ENCODE data around the gene MRPS22. TPM values are rescaled to one million over a fixed set of nuclear protein-coding genes. Genes with fewer than 3 reads are reported as not detected.

MRPS22 gene
- total and polyA plus RNA-seq, 4 donors, result 33.3 to 54.9 (median 44.6) TPM

DNA sequence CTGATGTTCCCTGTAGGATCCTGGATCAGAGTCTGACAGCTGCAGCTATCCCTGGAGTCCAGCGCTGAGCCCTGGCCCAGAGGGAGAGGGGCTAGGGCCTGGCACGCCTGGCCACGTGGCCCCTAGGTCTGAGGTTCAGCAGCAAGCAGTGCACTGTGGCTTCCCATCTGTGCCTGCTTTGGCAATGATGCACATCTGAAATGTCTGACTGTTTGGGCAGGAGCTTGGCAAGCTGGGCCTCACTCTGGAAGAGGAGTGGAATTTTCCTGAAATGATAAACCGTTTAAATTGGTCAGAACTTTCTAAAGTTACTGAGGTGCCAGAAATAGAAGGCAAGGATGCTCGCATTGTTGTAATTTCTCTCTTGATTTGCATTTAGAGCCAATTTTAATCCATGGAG lies 48.8 kb upstream of the MRPS22 start:
- no peaks in the 10 kb centered on the region for H3K36me3 ChIP-seq (ENCODE audit: control insufficient read depth in 4 of 4, insufficient read depth in 3 of 4, low read depth in 1 of 4, low read length in 3 of 4)
- H3K27ac ChIP-seq (ENCODE audit: low read depth in 1 of 2, low read length in 2 of 2), result no peak overlapping the region
- peaks cover 0 to 29% (median 26%) of the 10 kb centered on the region in 4 donors for H3K4me1 ChIP-seq (ENCODE audit: control insufficient read depth in 4 of 4, insufficient read depth in 4 of 4, low read length in 3 of 4)
- H3K27me3 ChIP-seq (ENCODE audit: control insufficient read depth in 4 of 4, insufficient read depth in 4 of 4, low read length in 3 of 4), result no peaks in the 10 kb centered on the region
- H3K4me3 ChIP-seq (ENCODE audit: low read depth in 1 of 3, low read length in 3 of 3), result no peak overlapping the region
- DNase-seq (ENCODE audit: low spot score), result no peak
- H3K9ac ChIP-seq (ENCODE audit: low read depth in 1 of 2, low read length in 2 of 2), result no peak overlapping the region
- no peaks in the 10 kb centered on the region for H3K9me3 ChIP-seq (ENCODE audit: control insufficient read depth in 4 of 4, low read length in 3 of 4)
- TF ChIP-seq, protein P1, sequence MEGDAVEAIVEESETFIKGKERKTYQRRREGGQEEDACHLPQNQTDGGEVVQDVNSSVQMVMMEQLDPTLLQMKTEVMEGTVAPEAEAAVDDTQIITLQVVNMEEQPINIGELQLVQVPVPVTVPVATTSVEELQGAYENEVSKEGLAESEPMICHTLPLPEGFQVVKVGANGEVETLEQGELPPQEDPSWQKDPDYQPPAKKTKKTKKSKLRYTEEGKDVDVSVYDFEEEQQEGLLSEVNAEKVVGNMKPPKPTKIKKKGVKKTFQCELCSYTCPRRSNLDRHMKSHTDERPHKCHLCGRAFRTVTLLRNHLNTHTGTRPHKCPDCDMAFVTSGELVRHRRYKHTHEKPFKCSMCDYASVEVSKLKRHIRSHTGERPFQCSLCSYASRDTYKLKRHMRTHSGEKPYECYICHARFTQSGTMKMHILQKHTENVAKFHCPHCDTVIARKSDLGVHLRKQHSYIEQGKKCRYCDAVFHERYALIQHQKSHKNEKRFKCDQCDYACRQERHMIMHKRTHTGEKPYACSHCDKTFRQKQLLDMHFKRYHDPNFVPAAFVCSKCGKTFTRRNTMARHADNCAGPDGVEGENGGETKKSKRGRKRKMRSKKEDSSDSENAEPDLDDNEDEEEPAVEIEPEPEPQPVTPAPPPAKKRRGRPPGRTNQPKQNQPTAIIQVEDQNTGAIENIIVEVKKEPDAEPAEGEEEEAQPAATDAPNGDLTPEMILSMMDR (IDR thresholded peaks at IDR 0.05; ENCODE audit: low read depth, low read length, missing input control), result no peak
- TF ChIP-seq HNF4A (conservative IDR thresholded peaks at IDR 0.05) (no peak), JUND (IDR thresholded peaks at IDR 0.05) (no peak), HNF4G (IDR thresholded peaks at IDR 0.05) (no peak), TAF1 (conservative IDR thresholded peaks at IDR 0.05) (no peak), SP1 (IDR thresholded peaks at IDR 0.05) (no peak), NR2F2 (IDR thresholded peaks at IDR 0.05) (no peak), YY1 (IDR thresholded peaks at IDR 0.05) (no peak), FOXA2 (IDR thresholded peaks at IDR 0.05) (no peak), GABPA (IDR thresholded peaks at IDR 0.05 in 1 of 2, conservative IDR thresholded peaks at IDR 0.05 in 1 of 2) (no peak), RXRA (IDR thresholded peaks at IDR 0.05) (no peak)
- TF ChIP-seq, protein P2, sequence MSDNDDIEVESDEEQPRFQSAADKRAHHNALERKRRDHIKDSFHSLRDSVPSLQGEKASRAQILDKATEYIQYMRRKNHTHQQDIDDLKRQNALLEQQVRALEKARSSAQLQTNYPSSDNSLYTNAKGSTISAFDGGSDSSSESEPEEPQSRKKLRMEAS (IDR thresholded peaks at IDR 0.05), result no peak
- TF ChIP-seq, protein P3, sequence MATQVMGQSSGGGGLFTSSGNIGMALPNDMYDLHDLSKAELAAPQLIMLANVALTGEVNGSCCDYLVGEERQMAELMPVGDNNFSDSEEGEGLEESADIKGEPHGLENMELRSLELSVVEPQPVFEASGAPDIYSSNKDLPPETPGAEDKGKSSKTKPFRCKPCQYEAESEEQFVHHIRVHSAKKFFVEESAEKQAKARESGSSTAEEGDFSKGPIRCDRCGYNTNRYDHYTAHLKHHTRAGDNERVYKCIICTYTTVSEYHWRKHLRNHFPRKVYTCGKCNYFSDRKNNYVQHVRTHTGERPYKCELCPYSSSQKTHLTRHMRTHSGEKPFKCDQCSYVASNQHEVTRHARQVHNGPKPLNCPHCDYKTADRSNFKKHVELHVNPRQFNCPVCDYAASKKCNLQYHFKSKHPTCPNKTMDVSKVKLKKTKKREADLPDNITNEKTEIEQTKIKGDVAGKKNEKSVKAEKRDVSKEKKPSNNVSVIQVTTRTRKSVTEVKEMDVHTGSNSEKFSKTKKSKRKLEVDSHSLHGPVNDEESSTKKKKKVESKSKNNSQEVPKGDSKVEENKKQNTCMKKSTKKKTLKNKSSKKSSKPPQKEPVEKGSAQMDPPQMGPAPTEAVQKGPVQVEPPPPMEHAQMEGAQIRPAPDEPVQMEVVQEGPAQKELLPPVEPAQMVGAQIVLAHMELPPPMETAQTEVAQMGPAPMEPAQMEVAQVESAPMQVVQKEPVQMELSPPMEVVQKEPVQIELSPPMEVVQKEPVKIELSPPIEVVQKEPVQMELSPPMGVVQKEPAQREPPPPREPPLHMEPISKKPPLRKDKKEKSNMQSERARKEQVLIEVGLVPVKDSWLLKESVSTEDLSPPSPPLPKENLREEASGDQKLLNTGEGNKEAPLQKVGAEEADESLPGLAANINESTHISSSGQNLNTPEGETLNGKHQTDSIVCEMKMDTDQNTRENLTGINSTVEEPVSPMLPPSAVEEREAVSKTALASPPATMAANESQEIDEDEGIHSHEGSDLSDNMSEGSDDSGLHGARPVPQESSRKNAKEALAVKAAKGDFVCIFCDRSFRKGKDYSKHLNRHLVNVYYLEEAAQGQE (IDR thresholded peaks at IDR 0.05), result no peak
- TF ChIP-seq, protein P4, sequence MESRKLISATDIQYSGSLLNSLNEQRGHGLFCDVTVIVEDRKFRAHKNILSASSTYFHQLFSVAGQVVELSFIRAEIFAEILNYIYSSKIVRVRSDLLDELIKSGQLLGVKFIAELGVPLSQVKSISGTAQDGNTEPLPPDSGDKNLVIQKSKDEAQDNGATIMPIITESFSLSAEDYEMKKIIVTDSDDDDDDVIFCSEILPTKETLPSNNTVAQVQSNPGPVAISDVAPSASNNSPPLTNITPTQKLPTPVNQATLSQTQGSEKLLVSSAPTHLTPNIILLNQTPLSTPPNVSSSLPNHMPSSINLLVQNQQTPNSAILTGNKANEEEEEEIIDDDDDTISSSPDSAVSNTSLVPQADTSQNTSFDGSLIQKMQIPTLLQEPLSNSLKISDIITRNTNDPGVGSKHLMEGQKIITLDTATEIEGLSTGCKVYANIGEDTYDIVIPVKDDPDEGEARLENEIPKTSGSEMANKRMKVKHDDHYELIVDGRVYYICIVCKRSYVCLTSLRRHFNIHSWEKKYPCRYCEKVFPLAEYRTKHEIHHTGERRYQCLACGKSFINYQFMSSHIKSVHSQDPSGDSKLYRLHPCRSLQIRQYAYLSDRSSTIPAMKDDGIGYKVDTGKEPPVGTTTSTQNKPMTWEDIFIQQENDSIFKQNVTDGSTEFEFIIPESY (IDR thresholded peaks at IDR 0.05), result no peak
- TF ChIP-seq, protein P5, sequence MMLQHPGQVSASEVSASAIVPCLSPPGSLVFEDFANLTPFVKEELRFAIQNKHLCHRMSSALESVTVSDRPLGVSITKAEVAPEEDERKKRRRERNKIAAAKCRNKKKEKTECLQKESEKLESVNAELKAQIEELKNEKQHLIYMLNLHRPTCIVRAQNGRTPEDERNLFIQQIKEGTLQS (IDR thresholded peaks at IDR 0.05), result no peak
- WGBS, result 90% methylated on average over 5 of the region's 5 CpGs

DNA sequence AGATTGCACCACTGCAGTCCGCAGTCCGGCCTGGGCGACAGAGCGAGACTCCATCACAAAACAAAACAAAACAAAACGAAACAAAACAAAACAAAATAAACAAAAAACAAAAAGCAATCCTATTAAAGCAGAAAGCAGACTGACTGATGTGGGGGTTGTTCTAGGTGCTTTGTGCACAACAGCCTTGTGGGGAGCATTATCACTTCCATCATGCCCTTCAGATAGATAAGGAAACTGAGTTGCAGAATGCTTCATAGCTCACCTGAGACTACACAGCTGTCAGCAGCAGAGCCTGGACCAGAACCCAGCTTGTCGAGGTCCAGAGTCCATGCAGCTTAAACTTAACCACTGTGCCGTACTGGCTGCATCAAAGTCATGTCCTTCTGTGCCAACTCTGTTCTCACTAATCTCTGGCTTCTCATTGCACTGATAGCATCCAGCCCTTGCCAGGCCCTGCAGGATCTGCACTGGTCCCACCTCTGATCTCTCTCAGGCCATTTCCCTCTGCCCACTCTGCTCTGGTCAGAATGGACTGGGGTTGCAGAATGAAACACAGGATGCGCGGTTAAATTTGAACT lies 47.6 kb upstream of the MRPS22 start:
- H3K4me1 ChIP-seq (ENCODE audit: control insufficient read depth in 4 of 4, insufficient read depth in 4 of 4, low read length in 3 of 4), result peaks cover 0 to 29% (median 26%) of the 10 kb centered on the region in 4 donors
- H3K27me3 ChIP-seq (ENCODE audit: control insufficient read depth in 4 of 4, insufficient read depth in 4 of 4, low read length in 3 of 4), result no peaks in the 10 kb centered on the region
- no peak overlapping the region for H3K27ac ChIP-seq (ENCODE audit: low read depth in 1 of 2, low read length in 2 of 2)
- H3K9me3 ChIP-seq (ENCODE audit: control insufficient read depth in 4 of 4, low read length in 3 of 4), result no peaks in the 10 kb centered on the region
- TF ChIP-seq, protein P5 (IDR thresholded peaks at IDR 0.05), result no peak
- peak; percentile 24 for TF ChIP-seq HNF4G (IDR thresholded peaks at IDR 0.05)
- peak; percentile 51 to 71 for TF ChIP-seq HNF4A (conservative IDR thresholded peaks at IDR 0.05)
- WGBS, result 66% methylated on average over 9 of the region's 9 CpGs
- no peak overlapping the region for H3K9ac ChIP-seq (ENCODE audit: low read depth in 1 of 2, low read length in 2 of 2)
- no peak overlapping the region for H3K4me3 ChIP-seq (ENCODE audit: low read depth in 1 of 3, low read length in 3 of 3)
- no peak for DNase-seq (ENCODE audit: low spot score)
- H3K36me3 ChIP-seq (ENCODE audit: control insufficient read depth in 4 of 4, insufficient read depth in 3 of 4, low read depth in 1 of 4, low read length in 3 of 4), result no peaks in the 10 kb centered on the region

All from liver (tissue), 9 donors.